HCT116 (cell line): ENCODE measurements around the gene PIK3C3. TPM values are rescaled to one million over a fixed set of nuclear protein-coding genes. Genes with fewer than 3 reads are reported as not detected.

Source experiments
- ATAC-seq: fragments of 200-7000 bp; cut with Tn5 transposase; 2 replicates; pipeline ENCODE4 v1.9.1; 2020; ENCODE audit warnings: mild to moderate bottlenecking, moderate library complexity
- BruUV-seq: library from RNA; stranded (reverse); fragments of 400-500 nt; replicated peaks from 2 replicates; lab custom pipeline; 2021; lab: Mats Ljungman, UMichigan
- CTCF ChIA-PET: fragments of 300-600 bp; sonication (Branson Sonifier 250); formaldehyde crosslinking; loops from one replicate; lab custom pipeline; 2021; ENCODE audit warnings: antibody characterized with exemption; lab: Charles Lee
- POLR2A ChIA-PET: fragments of 300-600, 350-600 bp; sonication (Branson Sonifier 250); formaldehyde crosslinking; loops from one replicate; lab custom pipeline; 2021; ENCODE audit warnings: antibody characterized with exemption; lab: Charles Lee
- RAD21 ChIA-PET, 2 experiments: fragments of 300-600 bp; sonication (Branson Sonifier 250); formaldehyde crosslinking; loops; one replicate each; lab custom pipeline; 2023; ENCODE audit warnings: low total read pairs in 2 of 2; ENCODE audit not compliant: uncharacterized antibody in 2 of 2, unreplicated experiment in 2 of 2, low non-redundant PET in 1 of 2; lab: Charles Lee
- DNase-seq: peaks from one replicate; pipeline ENCODE4 v3.0.0-alpha.2; 2010; ENCODE audit warnings: low read depth, low spot score
- H2AFZ ChIP-seq: fragments of 200-600 bp; shearing (Covaris generic), sonication (generic); 2 replicates; pipeline ENCODE4 v1.6.1; 2017; ENCODE audit warnings: low read depth, mixed run types, mixed read lengths, antibody characterized with exemption, low read length; ENCODE audit not compliant: poor library complexity, severe bottlenecking
- H3K27ac ChIP-seq: 2 replicates; pipeline ENCODE4 v1.5.1; 2012; ENCODE audit warnings: low read depth, low read length
- H3K27me3 ChIP-seq: fragments of 200-600 bp; sonication (generic); 2 replicates; pipeline ENCODE4 v1.6.1; 2016; ENCODE audit warnings: mixed run types, low read length, mixed read lengths; ENCODE audit not compliant: insufficient read depth
- H3K36me3 ChIP-seq, 2 experiments: fragments of 200-500 bp in 1 of 2; fragments of 200-600 bp in 1 of 2; sonication (Bioruptor generic) in 1 of 2; sonication (generic) in 1 of 2; 2 replicates each; pipeline versions ENCODE4 v1.5.1 to v1.6.1; 2014 to 2016; ENCODE audit warnings: low read length in 2 of 2, inconsistent platforms in 1 of 2, mixed read lengths in 1 of 2, mixed run types in 1 of 2; ENCODE audit not compliant: insufficient read depth in 2 of 2, control insufficient read depth in 1 of 2
- H3K4me1 ChIP-seq, 2 experiments: fragments of 200-600 bp in 1 of 2; sonication (generic) in 1 of 2; 2 replicates each; pipeline versions ENCODE4 v1.5.1 to v1.6.1; 2012 to 2017; ENCODE audit warnings: low read length in 2 of 2, inconsistent platforms in 1 of 2, mild to moderate bottlenecking in 1 of 2, mixed read lengths in 1 of 2, mixed run types in 1 of 2, moderate library complexity in 1 of 2; ENCODE audit not compliant: insufficient read depth in 2 of 2, control insufficient read depth in 1 of 2
- H3K4me2 ChIP-seq: fragments of 200-600 bp; sonication (generic); 2 replicates; pipeline ENCODE4 v1.6.1; 2017; ENCODE audit warnings: mixed run types, low read length, mixed read lengths
- H3K4me3 ChIP-seq, 2 experiments: fragments of 200-600 bp in 1 of 2; sonication (generic) in 1 of 2; replicated peaks in 1 of 2; 2 replicates each; pipeline ENCODE4 v1.5.1; 2011 to 2016; ENCODE audit warnings: low read length in 2 of 2, control low read depth in 1 of 2, low read depth in 1 of 2, mild to moderate bottlenecking in 1 of 2, mixed read lengths in 1 of 2, mixed run types in 1 of 2
- H3K79me2 ChIP-seq: fragments of 200-600 bp; sonication (generic); 2 replicates; pipeline ENCODE4 v1.6.1; 2017; ENCODE audit warnings: mild to moderate bottlenecking, mixed run types, low read length, moderate library complexity, mixed read lengths; ENCODE audit not compliant: insufficient read depth
- H3K9ac ChIP-seq: fragments of 200-600 bp; sonication (generic); 2 replicates; pipeline ENCODE4 v1.6.1; 2016; ENCODE audit warnings: low read length, mixed read lengths
- H3K9me2 ChIP-seq: fragments of 200-600 bp; sonication (generic), shearing (Covaris generic); 2 replicates; pipeline ENCODE4 v1.6.1; 2017; ENCODE audit warnings: mixed run types, mild to moderate bottlenecking, moderate library complexity; ENCODE audit not compliant: insufficient read depth
- H3K9me3 ChIP-seq, 2 experiments: fragments of 200-500 bp in 1 of 2; fragments of 200-600 bp in 1 of 2; sonication (Bioruptor generic) in 1 of 2; sonication (generic) in 1 of 2; 2 replicates each; pipeline ENCODE4 v1.6.1; 2014 to 2017; ENCODE audit warnings: low read length in 2 of 2, mixed read lengths in 2 of 2, inconsistent platforms in 1 of 2, low read depth in 1 of 2, mild to moderate bottlenecking in 1 of 2, mixed run types in 1 of 2, moderate library complexity in 1 of 2; ENCODE audit not compliant: control insufficient read depth in 1 of 2, insufficient read depth in 1 of 2
- H4K20me1 ChIP-seq: fragments of 200-600 bp; sonication (generic), shearing (Covaris generic); 2 replicates; pipeline ENCODE4 v1.6.1; 2017; ENCODE audit warnings: mixed run types, mild to moderate bottlenecking, moderate library complexity; ENCODE audit not compliant: insufficient read depth
- EZH2phosphoT487 ChIP-seq: fragments of 200-600 bp; IDR thresholded peaks from 2 replicates; pipeline ENCODE4 v1.6.1; 2018; ENCODE audit warnings: antibody characterized with exemption, borderline replicate concordance
- JUND ChIP-seq: IDR thresholded peaks from 2 replicates; pipeline ENCODE4 v1.6.1; 2012
- TCF7L2 ChIP-seq: IDR thresholded peaks from 2 replicates; pipeline ENCODE4 v1.7.0; 2011; ENCODE audit warnings: borderline replicate concordance, inconsistent platforms; ENCODE audit not compliant: insufficient read depth, insufficient read length; ENCODE audit errors: extremely low read depth
- ZFX ChIP-seq: fragments of 450-650 bp; IDR thresholded peaks from 2 replicates; pipeline ENCODE4 v1.6.1; 2017
- intact Hi-C: fragments of 100-400 bp; cut with micrococcal nuclease; formaldehyde crosslinking; loops from 2 replicates; pipeline ENCODE4 v1.10.0; 2022
- total RNA-seq: library from RNA; stranded (reverse); gene quantifications from one replicate; pipeline ENCODE4 v1.2.1, GENCODE V29; 2021; ENCODE audit not compliant: unreplicated experiment
- TF ChIP-seq, protein P1 (sequence below), 3 experiments: fragments of 200-600 bp in 1 of 3; sonication (generic) in 1 of 3; IDR thresholded peaks in 2 of 3; conservative IDR thresholded peaks in 1 of 3; 2 replicates each; pipeline ENCODE4 v1.5.1; 2012 to 2017; ENCODE audit warnings: low read depth in 2 of 3, low read length in 2 of 3, antibody characterized with exemption in 1 of 3, borderline replicate concordance in 1 of 3, control low read depth in 1 of 3, mild to moderate bottlenecking in 1 of 3, mixed read lengths in 1 of 3, mixed run types in 1 of 3, moderate library complexity in 1 of 3; ENCODE audit not compliant: insufficient read depth in 1 of 3
- TF ChIP-seq, protein P2 (sequence below): IDR thresholded peaks from 2 replicates; pipeline ENCODE4 v1.6.1; 2011; ENCODE audit warnings: mild to moderate bottlenecking, low read length, moderate library complexity; ENCODE audit not compliant: insufficient replicate concordance; ENCODE audit errors: extremely low read depth
- TF ChIP-seq, protein P3 (sequence below): IDR thresholded peaks from 2 replicates; pipeline ENCODE4 v1.6.1; 2012

The PIK3C3 gene
- total RNA-seq, 1 experiment from 2014 or later = 40.4 TPM

DNA sequence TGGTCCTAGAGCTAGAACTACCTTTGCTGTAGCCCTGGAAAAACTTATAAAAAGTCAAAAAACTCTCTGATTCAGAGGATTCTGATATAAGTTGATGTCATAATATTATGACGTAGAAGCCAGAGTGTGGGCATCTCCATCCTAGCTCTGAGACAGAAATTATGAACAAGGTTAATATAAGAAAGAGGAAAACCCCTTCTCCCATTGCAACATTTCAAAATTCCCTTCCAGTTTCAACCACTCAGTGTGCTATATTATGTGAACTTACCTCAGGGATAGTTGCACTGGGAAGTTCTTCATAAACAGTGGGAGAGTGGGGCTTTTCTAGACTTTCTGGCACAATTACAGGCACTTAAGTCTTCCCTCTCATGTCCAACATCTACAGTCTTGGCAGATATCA is 171.6 kb downstream of the PIK3C3 start:
- no peaks in the 10 kb centered on the region for H4K20me1 ChIP-seq
- TF ChIP-seq, protein P1, sequence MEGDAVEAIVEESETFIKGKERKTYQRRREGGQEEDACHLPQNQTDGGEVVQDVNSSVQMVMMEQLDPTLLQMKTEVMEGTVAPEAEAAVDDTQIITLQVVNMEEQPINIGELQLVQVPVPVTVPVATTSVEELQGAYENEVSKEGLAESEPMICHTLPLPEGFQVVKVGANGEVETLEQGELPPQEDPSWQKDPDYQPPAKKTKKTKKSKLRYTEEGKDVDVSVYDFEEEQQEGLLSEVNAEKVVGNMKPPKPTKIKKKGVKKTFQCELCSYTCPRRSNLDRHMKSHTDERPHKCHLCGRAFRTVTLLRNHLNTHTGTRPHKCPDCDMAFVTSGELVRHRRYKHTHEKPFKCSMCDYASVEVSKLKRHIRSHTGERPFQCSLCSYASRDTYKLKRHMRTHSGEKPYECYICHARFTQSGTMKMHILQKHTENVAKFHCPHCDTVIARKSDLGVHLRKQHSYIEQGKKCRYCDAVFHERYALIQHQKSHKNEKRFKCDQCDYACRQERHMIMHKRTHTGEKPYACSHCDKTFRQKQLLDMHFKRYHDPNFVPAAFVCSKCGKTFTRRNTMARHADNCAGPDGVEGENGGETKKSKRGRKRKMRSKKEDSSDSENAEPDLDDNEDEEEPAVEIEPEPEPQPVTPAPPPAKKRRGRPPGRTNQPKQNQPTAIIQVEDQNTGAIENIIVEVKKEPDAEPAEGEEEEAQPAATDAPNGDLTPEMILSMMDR (IDR thresholded peaks at IDR 0.05 in 2 of 3, conservative IDR thresholded peaks at IDR 0.05 in 1 of 3; ENCODE audit: borderline replicate concordance in 1 of 3, insufficient read depth in 1 of 3, low read depth in 2 of 3, low read length in 2 of 3) = no peak
- TF ChIP-seq ZFX = no peak
- TF ChIP-seq, protein P2, sequence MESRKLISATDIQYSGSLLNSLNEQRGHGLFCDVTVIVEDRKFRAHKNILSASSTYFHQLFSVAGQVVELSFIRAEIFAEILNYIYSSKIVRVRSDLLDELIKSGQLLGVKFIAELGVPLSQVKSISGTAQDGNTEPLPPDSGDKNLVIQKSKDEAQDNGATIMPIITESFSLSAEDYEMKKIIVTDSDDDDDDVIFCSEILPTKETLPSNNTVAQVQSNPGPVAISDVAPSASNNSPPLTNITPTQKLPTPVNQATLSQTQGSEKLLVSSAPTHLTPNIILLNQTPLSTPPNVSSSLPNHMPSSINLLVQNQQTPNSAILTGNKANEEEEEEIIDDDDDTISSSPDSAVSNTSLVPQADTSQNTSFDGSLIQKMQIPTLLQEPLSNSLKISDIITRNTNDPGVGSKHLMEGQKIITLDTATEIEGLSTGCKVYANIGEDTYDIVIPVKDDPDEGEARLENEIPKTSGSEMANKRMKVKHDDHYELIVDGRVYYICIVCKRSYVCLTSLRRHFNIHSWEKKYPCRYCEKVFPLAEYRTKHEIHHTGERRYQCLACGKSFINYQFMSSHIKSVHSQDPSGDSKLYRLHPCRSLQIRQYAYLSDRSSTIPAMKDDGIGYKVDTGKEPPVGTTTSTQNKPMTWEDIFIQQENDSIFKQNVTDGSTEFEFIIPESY = no peak
- no peak for TF ChIP-seq EZH2phosphoT487
- no peak for TF ChIP-seq JUND
- TF ChIP-seq, protein P3, sequence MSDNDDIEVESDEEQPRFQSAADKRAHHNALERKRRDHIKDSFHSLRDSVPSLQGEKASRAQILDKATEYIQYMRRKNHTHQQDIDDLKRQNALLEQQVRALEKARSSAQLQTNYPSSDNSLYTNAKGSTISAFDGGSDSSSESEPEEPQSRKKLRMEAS = no peak
- no peak for TF ChIP-seq TCF7L2
- no peaks in the 10 kb centered on the region for H3K36me3 ChIP-seq
- no peak overlapping the region for H3K9ac ChIP-seq
- POLR2A ChIA-PET = no interaction called here
- no peak for DNase-seq
- H3K27ac ChIP-seq = no peak overlapping the region
- no peak for ATAC-seq
- RAD21 ChIA-PET = no interaction called here
- H2AFZ ChIP-seq = no peak overlapping the region
- CTCF ChIA-PET = interaction anchor here (1.1 kb wide), 1 partner anchor 12 kb away, joined by 5 read pairs; no protein-coding TSS in a partner anchor
- no peaks in the 10 kb centered on the region for H3K4me1 ChIP-seq
- no peaks in the 10 kb centered on the region for H3K9me2 ChIP-seq
- no peak overlapping the region for H3K4me2 ChIP-seq
- no TSS peak for BruUV-seq
- no peaks in the 10 kb centered on the region for H3K79me2 ChIP-seq
- no peaks in the 10 kb centered on the region for H3K27me3 ChIP-seq
- no peak overlapping the region for H3K4me3 ChIP-seq
- intact Hi-C loops = no loop called here
- H3K9me3 ChIP-seq = no peaks in the 10 kb centered on the region
